Activated CD8-positive, alpha-beta memory T cell treated with anti-CD3 and anti-CD28 coated beads for 4 hours (primary cell): ENCODE data around the gene WDR83.
"Not testable (repeated sequence)": the region's sequence is repeated elsewhere in the genome, so short reads cannot be mapped to it uniquely, and the experiment has no call there.

Source experiments
- DNase-seq, 2 donors: peaks; one replicate each; pipeline ENCODE4 v3.0.0-alpha.2; 2020; ENCODE audit warnings: low read depth in 2 of 2

The WDR83 gene

GRCh38 chr19:12687496-12688196 lies 21.0 kb downstream of the WDR83 start, which contains the start of gene GNG14:
TSS of gene GNG14 (plus strand) at chr19:12687998. CDS start at chr19:12688049, 51 bp downstream.
- DNase-seq = no peak

- no peak for DNase-seq
These were observed 22.4 kb downstream of the WDR83 start for GRCh38 chr19:12689012-12689411.

GRCh38 chr19:12689581-12690216 lies 23.1 kb downstream of the WDR83 start:
- DNase-seq = no peak

- DNase-seq = no peak
These were observed 26.4 kb downstream of the WDR83 start for GRCh38 chr19:12692960-12693359.

- no peak for DNase-seq
These were observed 28.0 kb downstream of the WDR83 start for GRCh38 chr19:12694641-12695040.

- DNase-seq = no peak
These were observed 28.5 kb downstream of the WDR83 start for GRCh38 chr19:12695096-12695495.

- no peak for DNase-seq
These were observed 28.9 kb downstream of the WDR83 start for GRCh38 chr19:12695514-12695913.

- DNase-seq = no peak
These were observed 29.4 kb downstream of the WDR83 start for GRCh38 chr19:12695997-12696365.

GRCh38 chr19:12696366-12697335 lies 30.0 kb downstream of the WDR83 start, which contains the start of gene FBXW9:
TSS of gene FBXW9 (minus strand) at chr19:12696631. CDS start at chr19:12696581, 50 bp downstream.
- peak; percentile 95 to 99 for DNase-seq

GRCh38 chr19:12697425-12697824 lies 30.8 kb downstream of the WDR83 start:
- not testable (repeated sequence) for DNase-seq

GRCh38 chr19:12698138-12698537 lies 31.5 kb downstream of the WDR83 start:
- no peak for DNase-seq

GRCh38 chr19:12701596-12702282 lies 35.1 kb downstream of the WDR83 start:
- no peak for DNase-seq

- no peak for DNase-seq
These were observed 36.4 kb downstream of the WDR83 start for GRCh38 chr19:12703046-12703445.

GRCh38 chr19:12705169-12705568 lies 38.6 kb downstream of the WDR83 start:
- DNase-seq = no peak

GRCh38 chr19:12705654-12706331 lies 39.2 kb downstream of the WDR83 start:
- no peak for DNase-seq

- no peak for DNase-seq
These were observed 39.7 kb downstream of the WDR83 start for GRCh38 chr19:12706332-12706718.

- no peak for DNase-seq
These were observed 42.0 kb downstream of the WDR83 start for GRCh38 chr19:12708641-12709040.

- no peak for DNase-seq
These were observed 44.6 kb downstream of the WDR83 start for GRCh38 chr19:12711187-12711586.

- not testable (repeated sequence) for DNase-seq
These were observed 45.5 kb downstream of the WDR83 start for GRCh38 chr19:12712077-12712476.

- DNase-seq = not testable (repeated sequence)
These were observed 46.7 kb downstream of the WDR83 start for GRCh38 chr19:12713304-12713703.

GRCh38 chr19:12715102-12715501 lies 48.5 kb downstream of the WDR83 start:
- no peak for DNase-seq
